ENCODE measurements around the gene ZNF784.

DNA sequence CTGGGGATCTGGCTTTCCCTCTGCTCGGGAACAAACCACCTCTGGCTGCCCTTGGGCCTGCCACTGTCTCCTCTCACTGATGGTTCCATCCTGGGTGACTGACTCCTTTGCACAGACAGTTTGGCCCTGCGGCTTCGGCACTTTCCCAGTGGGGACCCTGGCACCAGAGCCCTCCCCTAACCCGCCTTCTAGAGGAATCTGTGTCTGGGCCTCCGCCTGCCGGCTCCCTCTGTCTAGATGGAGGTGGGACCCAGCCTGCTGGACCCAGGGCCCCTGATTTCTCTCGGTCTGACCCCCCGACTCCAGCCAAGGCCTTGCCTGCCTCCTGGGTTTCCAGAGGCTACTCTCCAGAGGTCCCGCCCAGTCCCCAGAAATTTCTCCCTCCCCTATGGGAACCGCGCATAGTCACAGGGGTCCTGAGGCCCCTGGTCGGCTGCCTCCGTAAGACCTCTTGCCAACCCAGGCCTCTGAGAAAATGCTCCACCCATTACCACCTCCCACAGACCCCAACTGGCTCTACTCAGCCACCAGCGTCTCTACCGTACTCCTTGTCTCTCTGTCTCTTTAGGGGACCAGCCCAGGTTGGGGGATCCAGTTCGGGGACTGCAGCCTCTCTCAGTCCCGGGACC is 26.4 kb upstream of the ZNF784 start:
- TF ChIP-seq, protein P1, sequence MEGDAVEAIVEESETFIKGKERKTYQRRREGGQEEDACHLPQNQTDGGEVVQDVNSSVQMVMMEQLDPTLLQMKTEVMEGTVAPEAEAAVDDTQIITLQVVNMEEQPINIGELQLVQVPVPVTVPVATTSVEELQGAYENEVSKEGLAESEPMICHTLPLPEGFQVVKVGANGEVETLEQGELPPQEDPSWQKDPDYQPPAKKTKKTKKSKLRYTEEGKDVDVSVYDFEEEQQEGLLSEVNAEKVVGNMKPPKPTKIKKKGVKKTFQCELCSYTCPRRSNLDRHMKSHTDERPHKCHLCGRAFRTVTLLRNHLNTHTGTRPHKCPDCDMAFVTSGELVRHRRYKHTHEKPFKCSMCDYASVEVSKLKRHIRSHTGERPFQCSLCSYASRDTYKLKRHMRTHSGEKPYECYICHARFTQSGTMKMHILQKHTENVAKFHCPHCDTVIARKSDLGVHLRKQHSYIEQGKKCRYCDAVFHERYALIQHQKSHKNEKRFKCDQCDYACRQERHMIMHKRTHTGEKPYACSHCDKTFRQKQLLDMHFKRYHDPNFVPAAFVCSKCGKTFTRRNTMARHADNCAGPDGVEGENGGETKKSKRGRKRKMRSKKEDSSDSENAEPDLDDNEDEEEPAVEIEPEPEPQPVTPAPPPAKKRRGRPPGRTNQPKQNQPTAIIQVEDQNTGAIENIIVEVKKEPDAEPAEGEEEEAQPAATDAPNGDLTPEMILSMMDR (IDR thresholded peaks at IDR 0.05; ENCODE audit: insufficient read depth, low read length), result no peak
- TF ChIP-seq, protein P2, sequence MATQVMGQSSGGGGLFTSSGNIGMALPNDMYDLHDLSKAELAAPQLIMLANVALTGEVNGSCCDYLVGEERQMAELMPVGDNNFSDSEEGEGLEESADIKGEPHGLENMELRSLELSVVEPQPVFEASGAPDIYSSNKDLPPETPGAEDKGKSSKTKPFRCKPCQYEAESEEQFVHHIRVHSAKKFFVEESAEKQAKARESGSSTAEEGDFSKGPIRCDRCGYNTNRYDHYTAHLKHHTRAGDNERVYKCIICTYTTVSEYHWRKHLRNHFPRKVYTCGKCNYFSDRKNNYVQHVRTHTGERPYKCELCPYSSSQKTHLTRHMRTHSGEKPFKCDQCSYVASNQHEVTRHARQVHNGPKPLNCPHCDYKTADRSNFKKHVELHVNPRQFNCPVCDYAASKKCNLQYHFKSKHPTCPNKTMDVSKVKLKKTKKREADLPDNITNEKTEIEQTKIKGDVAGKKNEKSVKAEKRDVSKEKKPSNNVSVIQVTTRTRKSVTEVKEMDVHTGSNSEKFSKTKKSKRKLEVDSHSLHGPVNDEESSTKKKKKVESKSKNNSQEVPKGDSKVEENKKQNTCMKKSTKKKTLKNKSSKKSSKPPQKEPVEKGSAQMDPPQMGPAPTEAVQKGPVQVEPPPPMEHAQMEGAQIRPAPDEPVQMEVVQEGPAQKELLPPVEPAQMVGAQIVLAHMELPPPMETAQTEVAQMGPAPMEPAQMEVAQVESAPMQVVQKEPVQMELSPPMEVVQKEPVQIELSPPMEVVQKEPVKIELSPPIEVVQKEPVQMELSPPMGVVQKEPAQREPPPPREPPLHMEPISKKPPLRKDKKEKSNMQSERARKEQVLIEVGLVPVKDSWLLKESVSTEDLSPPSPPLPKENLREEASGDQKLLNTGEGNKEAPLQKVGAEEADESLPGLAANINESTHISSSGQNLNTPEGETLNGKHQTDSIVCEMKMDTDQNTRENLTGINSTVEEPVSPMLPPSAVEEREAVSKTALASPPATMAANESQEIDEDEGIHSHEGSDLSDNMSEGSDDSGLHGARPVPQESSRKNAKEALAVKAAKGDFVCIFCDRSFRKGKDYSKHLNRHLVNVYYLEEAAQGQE (IDR thresholded peaks at IDR 0.05; ENCODE audit: insufficient replicate concordance, low read depth), result no peak

Measured in HL-60 (cell line).